ENCODE data around the gene ELAVL3.
A peak's percentile ranks its signal among the peaks of the same experiment; 100 is the strongest.
"Not testable (repeated sequence)": the region's sequence is repeated elsewhere in the genome, so short reads cannot be mapped to it uniquely, and the experiment has no call there.

ELAVL3 gene

DNA sequence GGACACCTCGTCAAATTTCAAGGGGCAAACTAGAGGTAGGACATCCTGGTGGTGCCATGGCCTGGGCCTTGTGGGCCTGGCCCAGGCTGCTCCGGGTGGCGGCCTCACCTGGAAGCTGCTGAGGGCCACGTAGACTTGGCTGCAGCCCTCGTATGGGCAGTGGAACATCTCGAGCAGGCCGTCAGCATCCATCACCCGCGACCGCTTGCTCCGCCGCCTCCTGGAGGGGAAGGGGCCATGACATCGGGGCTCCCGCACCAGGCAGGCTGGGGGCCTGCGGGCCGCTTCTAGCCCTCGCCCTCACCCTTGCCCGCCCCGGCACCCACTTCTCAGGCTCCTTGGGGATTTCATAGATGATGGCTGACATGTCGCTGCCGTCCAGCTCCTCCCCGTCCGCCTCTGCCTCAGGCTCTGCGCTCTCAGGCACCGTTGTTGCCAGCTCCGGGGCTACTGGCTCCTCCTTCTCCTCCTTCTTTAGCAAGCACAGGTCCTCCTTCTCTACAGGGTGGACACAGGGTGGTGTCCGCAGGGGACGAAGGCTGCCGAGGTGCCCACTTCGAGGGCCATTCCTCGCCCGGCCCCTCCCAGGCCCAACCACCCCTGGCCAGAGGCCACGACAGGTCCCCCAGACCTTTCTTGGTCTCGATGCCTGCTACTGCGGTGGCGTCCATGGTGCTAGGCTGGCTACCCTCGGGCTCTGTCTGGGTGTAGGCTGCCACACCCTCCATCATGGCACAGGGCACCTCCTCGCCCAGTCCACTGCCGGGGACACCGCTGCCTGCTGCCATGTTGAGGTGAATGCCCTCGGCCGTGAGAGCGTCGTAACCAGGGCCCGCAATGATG is 6.0 kb upstream of the ELAVL3 start:
- DNase-seq = no peak

DNA sequence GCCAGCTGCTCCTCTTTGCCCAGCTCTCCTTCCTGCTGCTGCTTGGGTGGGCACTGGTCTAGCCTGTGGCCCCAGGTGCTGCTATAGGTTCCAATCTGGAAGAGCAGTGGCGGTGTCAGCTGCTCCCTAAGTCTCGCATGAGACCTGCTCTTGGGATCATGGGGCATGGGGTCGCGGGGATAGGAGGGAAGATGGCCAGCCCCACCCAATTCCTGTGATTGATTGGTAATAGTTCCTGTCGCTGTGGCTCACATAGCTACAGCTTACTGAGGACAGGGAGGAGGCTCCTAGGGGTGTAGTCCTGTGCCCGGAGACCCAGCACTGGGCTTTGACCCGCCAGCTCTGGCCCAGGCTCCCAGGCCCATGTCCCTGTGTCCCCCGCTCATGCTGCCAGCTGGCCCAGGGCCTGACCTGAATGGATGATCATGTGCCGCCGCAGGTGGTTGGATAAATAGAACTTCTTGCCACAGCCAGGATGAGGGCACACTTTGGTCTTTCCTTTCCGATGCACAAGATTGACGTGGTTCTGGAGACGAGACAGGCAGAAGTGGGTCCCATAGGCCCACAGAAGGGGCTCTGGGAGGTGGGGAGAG is 4.5 kb upstream of the ELAVL3 start:
- DNase-seq = no peak

DNA sequence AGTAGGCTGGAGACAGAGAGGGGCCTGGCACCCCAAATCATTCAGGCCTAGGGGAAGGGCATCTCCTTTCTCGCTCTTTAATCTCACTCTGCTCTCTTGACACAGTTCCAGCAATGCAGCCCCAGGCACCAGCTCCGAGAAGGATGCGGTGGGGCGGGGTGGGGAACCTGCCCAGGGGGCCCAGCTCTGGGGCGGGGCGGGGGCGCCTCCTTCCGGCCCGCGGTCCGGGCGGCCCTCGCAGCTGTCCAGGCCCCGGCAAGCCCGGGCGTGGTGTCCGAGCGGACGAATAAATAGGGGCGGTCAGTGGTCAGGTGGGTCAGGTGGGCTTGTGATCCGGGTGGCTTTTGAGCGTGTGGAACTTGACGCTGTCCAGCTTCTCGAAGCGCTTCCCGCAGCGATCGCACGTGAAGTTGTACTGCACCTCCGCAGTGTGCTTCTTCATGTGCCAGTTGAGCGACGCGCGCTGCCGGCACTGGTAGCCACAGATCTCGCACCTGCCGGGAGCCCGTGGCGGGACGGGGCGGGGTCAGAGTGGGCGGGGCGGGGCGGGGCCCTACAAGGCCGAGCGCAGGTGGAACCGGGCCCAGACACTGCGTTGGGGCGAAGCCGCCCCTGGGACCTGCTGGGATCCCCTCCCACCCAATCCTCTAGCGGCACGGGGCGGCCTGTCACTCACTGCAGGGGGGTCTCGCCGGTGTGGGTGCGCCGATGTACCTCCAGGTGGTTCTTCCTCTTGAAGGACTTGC is 2.7 kb upstream of the ELAVL3 start:
- DNase-seq = no peak

DNA sequence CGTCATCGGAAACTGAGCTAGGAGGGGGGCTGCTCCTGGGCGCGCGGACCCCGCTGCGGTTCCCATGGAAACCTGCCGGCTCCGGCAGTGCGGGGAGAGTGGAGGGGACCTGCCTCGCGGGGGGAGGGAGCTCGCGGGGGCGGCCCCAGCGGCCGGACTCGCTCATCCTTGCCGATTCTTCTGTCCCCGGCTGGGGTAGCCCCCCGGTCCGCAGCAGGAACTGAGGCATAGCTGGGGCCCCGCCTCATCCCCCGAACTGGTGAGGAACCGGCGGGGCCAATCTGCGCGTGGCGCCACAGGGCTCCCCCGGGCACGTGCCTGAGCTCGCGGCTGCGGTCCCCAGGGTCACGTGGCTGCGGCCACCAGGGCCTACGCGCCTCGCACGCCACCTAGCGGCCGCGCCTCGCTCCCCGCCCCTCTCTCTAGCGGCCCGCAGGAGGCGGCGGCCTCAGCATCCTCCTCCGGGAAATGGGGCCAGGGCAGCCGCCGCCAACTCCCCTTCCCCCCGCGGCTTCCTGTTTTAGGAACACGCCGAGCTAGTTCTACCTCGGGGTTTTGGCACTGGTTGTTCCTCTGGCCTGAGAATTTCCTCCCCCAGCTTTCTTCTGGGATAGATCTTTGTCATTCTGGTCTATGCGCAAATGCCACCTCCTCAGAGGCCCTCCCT is 1.7 kb upstream of the ELAVL3 start:
- peak; percentile 83 to 85 for DNase-seq

DNA sequence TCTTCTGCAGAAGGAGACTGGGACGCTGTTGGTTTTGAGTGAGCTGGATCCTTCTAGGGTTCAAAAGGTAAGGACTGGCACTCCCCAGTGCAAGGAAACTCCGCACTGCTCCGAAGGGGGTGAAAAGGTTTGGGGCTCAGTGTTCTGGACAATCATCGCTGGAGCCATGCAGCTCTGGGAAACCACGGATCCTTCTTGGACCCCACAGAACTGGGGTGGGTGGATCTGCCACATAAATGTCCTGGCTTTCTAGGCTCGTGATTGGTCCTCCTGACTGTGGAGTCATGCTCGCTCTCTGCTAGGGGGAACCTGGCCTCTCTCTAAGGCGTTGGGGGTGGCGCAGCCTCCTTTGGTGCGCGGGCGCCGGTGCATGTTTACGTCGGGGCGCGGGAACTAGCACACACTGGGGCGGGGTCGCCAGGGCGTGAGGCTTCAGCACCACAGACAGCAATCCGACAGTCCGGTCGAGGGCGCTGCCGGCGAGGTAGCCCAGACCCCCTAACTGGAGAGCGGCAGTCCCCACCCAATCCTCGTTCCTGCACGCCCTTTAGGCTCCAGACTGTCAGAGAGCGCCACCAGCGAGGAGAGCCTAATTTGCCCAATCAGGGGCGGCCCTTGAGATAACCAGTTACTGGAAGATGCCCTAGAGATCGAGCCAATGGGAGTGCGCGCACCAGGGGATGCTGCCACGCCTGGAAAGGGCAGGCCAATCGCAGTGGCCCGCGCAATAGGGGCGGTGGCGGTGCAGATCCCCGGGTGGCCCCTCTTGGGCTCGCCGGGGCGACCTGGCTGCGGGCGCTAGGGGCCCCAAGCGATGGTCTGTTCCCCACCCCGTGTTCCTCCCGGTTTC is 913 bp upstream of the ELAVL3 start:
- peak; percentile 92 to 95 for DNase-seq

DNA sequence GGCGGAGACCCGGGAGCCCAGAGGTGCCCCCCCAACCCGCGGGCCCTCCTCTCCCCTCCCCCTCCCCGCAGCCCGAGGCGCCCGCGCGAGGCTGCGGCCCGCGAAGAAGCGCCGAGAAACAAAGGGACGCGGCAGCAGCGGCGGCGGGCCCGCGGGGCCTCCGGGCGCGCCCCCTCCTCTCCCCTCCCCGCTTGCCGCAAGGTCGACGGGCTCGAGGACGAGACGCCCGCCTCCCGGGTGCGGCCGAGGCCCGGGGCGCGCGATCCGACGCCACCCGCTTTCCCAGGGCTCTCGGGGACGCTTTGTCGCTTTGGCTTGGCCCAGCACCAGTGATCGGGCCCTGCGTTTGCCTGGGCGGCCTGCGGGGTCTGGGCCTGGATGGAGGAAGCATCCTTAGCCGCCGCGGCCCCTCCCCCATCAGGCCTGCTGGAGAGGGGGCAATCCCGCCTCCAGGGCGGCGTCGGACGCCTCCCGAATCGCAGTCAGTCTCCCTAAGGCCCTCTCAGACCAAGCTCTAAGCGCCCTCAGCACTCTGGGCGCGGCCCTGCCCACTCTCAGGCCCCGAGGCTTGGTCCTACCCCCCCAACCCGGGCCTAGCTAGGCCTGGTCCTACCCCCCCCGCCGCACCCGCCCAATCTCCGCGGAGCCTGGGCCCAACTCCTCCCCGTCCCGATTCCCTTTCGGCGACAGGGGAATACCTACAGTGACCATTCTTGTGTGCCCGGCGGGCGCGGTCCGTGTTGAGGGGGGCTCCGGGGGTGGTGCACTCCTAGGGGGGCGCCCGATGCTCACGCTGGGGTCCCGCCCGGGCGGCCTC is 740 bp downstream of the ELAVL3 start:
- peak in 1 of 2 experiments; percentile 30 for DNase-seq

DNA sequence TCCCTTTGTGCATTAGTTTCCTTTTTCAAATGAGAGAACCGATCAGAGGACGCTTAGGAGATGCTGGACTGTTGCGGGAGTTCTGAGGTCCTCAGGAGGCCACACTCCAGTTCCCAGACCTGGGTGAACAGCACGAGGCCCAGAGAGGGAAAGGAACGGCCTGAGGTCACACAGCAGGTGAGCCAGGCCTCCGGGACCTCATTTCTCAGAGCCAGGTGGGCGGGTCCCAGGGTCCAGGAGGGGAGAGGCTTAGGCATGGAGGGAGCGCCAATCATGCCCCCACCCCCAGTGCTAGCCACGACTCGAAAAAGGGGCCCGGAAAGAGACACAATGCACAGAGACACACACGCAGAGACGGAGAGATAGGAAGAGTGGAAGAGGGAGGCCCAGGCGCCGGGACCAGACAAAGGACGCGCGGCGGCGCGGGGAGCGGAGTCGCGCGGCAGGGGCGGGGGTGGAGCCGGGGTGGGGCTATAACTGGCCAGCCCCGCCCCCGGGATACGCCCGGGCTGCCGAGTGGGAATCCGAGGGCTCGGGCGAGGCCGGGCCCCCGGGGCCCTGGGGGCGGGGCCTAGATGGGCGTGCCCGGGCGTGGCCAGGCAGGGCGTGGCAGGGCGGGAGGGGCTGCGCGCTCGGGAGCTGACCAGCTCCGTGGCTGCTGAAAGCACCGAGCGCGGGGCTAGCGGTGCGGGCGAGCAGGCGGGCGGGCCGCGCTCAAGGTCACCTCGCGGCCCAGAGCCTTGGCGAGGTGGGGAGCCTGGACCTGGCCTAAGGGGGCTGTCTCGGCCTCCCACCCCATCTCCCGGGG is 1.6 kb downstream of the ELAVL3 start:
- DNase-seq = peak; percentile 78 to 81

DNA sequence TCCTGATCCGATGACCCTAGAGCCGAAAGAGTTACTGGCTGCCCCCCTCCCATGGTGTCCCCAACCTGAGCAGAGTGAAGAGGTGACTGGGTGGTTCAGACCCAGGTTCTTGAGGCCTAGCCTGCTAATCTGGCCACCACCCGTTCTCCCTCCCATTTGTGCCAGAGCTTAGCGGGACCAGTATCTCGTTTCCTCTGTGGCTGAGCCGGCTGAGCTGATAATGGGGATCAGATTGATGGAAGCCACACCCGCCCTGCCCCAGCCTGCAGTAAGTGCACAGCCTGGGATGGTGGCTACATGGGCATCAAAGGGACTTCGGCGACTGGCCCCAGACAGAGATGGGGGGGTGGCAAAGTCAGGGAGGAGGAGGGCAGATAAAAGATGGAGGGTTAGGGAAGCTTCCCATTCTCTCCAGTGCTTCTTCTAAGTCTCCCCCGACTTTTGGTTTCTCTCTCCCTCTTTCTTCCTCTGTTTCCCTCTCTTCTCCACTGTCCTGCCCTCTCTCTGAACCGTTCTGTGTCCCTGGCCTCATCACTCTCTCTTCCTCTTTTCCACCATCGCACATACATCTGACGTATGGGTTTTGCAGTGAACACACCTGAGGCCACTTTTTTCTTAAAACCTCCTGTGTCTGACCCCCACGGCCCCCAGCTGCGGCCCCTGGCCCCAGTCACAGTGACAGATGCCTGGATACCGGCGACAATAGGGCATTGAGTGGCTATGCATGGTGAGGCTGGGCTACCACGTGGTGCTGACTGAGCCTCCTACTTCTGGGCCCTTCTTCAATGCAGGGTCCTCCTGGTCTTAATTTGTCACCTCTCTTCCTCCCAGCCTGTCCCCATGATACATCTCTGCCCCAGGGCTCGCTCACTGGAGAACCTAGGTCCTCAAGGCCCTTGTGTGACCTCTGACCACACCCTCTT is 2.4 kb downstream of the ELAVL3 start:
- DNase-seq = no peak

DNA sequence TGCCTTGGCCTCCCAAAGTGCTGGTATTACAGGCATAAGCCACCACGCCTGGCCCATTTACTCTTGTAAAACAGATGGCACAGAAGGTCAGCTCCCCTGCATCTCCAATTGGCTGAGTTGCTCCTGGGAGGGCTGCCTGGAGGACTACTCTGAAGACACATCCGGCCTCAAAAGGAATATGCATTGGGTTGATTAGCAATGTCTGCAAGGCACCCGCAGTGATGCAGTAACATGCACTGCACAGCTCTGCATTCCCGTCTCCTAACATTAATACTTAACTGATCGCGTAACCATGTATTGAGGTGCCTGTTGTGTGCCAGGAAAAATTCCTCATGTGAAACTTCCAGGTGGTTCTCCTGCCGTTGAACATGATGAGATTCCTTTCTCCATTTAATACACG is 5.0 kb downstream of the ELAVL3 start:
- DNase-seq = no peak

DNA sequence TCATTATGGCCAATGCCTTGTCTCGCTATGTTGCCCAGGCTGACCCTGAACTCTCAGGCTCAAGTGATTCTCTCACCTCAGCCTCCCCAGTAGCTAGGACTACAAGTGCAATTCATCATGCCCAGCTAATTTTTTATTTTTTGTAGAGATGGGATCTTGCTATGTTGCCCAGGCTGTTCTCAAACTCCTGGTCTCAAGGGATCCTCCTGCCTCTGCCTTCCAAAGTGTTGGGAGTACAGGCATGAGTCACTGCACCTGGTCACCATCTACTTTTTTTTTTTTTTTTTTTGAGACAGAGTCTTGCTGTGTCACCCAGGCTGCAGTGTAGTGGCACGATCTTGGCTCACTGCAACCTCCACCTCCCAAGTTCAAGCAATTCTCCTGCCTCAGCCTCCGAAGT is 5.5 kb downstream of the ELAVL3 start:
- not testable (repeated sequence) for DNase-seq

DNA sequence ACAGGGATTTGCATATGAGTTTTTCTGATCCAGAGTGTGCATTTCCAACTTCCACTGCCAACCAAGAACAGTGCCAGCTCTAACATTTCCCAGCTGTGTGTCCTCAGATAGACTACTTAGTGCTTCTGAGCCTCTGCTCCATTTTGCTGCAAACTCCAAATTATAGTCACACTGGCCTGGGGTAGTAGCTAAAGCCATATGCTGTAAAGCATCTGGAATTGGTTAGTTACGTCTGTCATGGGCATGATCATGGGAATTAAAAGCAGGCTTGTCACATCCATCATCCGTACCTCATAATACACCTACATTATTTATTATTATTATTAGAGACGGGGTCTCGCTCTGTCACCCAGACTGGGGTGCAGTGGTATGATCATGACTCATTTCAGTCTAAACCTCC is 7.1 kb downstream of the ELAVL3 start:
- no peak for DNase-seq

DNA sequence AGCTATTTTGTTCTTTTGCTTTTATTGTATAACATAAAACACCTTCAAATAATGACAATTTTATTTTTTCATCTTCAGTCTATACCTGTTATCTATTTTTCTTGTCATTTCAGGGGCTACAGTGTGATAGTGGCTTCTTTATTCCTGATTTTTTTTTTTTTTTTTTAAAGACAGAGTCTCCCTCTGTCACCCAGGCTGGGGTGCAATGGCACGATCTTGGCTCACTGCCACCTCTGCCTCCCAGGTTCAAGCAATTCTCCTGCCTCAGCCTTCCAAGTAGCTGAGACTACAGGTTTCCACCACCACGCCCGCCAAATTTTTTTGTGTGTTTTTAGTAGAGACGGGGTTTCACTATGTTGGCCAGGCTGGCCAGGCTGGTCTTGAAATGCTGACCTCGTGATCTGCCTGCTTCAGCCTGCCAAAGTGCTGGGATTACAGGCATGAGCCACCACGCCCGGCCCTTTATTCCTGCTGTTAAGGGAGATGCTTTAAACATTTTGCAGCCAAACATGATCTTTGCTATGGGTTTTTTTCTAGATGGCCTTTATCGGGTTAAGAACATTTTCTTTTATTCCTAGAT is 12.5 kb downstream of the ELAVL3 start:
- not testable (repeated sequence) for DNase-seq

DNA sequence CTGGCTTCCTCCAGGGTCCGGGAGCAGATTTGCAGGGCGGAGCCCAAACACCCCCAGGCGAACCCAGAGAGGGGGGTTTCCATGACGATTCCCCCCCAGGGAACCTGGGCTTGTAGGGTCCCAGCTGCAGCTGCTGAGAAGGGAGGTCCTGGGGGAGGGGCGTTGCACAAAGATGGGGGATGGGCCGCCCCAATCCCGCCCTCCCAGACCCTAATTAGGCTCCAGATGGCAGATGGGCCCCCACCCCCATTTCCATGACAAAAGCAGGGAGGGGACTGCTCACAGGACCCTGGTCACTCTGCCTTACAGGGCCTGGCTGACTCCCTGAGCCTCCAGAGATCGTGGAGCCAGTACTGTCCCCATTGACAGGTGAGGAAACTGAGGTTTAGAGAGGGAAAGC is 15.2 kb downstream of the ELAVL3 start:
- no peak for DNase-seq

DNA sequence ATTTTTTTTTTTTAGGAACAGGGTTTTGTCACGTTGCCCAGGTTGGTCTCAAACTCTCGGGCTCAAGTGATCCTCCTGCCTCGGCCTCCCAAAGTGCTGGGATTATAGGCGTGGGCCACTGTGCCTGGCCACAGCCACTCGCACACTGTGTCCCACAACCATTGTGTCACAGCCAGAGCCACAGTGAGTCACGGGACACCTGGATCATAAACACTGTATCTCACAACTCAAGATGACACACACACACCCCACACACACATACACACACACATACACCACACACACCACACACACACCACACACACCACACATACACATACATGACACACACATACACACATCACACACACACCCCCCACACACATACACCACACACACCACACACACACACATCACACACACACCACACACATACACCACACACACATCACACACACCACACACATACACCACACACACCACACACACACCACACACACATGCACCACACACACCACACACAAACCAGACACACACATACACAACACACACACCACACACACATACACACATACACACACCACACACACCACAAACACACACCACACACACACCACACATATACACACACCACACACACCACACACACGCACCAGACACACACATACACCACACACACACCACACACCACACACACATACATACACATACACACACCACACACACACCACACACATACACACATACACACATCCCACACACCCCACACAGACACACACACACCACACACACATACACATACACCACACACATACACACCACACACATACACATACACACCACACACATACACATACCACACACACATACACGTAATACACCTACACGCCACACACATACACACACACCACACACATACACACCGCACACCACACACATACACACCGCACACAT is 16.2 kb downstream of the ELAVL3 start:
- DNase-seq = no peak

DNA sequence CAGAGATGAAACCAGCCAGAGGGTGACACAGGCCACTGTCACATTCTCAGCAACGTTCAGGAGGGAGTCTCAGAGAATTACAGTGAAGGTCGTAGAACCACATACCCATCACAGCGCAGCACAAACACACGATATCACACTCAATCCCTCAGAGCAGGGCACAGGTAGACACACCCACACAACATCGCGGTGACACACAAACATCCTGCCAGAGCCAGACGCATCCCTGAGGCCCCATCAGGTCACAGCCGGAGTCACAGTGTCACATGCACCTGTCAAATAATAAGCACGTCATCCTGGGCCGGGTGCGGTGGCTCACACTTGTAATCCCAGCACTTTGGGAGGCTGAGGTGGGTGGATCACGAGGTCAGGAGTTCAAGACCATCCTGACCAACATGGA is 17.5 kb downstream of the ELAVL3 start:
- no peak for DNase-seq

DNA sequence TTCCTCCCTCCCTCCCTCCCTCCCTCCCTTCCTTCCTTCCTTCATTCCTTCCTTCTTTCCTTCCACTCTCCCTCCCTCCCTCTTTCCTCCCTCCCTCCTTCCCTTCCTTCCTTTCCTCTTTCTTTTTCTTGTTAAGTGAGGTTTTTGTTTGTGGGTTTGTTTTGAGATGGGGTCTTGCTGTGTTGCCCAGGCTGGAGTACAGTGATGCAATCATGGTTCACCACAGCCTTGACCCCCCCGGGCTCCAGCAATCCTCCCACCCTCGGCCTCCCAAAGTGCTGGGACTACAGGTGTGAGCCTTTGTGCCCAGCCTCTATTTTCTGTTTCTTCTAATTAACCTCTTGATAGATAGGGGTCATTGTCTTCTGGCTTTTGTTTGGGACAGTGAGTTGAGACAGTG is 19.4 kb downstream of the ELAVL3 start:
- DNase-seq = no peak

DNA sequence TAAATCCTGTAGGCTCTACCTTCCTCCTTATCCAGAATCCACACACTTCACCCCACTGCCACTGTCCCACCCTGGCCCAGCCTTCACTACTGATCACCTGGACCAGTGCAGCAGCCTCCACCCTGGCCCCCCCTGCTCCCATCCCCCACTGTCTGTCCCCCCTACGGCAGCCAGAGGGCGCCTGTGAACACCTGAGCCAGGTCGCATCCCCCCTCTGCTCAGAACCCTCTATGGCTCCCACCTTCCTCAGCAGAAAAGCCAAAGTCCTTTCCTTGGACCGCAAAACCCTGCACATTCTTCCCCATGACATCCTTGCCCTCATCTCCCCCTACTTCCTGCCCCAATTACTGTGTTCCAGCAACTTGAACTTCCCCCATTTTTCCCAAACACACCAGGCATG is 20.6 kb downstream of the ELAVL3 start:
- no peak for DNase-seq

DNA sequence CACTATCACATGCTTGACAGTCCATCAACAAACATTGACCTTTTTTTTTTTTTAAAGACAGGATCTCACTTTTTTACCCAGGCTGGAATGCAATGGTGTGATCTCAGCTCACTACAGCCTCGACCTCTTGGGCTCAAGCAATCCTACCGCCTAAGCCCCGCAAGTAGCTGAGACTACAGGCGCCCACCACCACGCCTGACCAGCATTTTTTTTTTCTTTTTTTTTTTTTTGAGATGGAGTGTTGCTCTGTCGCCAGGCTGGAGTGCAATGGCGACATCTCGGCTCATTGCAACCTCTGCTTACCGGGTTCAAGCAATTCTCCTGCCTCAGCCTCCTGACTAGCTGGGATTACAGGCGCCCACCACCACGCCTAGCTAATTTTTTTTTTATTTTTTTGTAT is 21.9 kb downstream of the ELAVL3 start:
- not testable (repeated sequence) for DNase-seq

All from NCI-H2081 (cell line).